ENCODE measurements around the gene ZNF230.
A peak's percentile ranks its signal among the peaks of the same experiment; 100 is the strongest.

The ZNF230 gene

GRCh38 chr19:43966079-43966694 lies 36.6 kb upstream of the ZNF230 start (continued):
- TF ChIP-seq ZNF148 (tag by site-specific recombination; IDR thresholded peaks at IDR 0.05; ENCODE audit: borderline replicate concordance) (no peak), ZNF274 (IDR thresholded peaks at IDR 0.05; ENCODE audit: low read length) (no peak), ZNF274 (tag by site-specific recombination; IDR thresholded peaks at IDR 0.05; ENCODE audit: borderline replicate concordance) (peak; percentile 71; the same call in 1 of the 2 replicates), ZNF394 (tag by site-specific recombination; IDR thresholded peaks at IDR 0.05; ENCODE audit: borderline replicate concordance) (no peak)

- CTCF ChIA-PET: interaction anchor here (0.9 kb wide), 1 partner anchor 192 kb away, joined by 5 read pairs; no protein-coding TSS in a partner anchor
- no peak overlapping the region for H3K27ac ChIP-seq (ENCODE audit: extremely low read depth, low read depth, low read length)
- H3K4me3 ChIP-seq (ENCODE audit: low read depth, low read length): no peak overlapping the region
- no peak for TF ChIP-seq ZNF580 (tag by site-specific recombination; IDR thresholded peaks at IDR 0.05)
- TF ChIP-seq ATF2 (tag by site-specific recombination; IDR thresholded peaks at IDR 0.05; ENCODE audit: low read depth): peak; percentile 86
- peaks cover 0 to 18% of the 10 kb centered on the region in 2 experiments; a peak in 2 of 3 replicates for H3K36me3 ChIP-seq (ENCODE audit: control insufficient read depth in 2 of 2, insufficient read depth in 1 of 2, low read length in 2 of 2)
- H3K4me1 ChIP-seq (ENCODE audit: control insufficient read depth, insufficient read depth, low read length): no peaks in the 10 kb centered on the region
- peaks cover 49% of the 10 kb centered on the region for H3K9me3 ChIP-seq (ENCODE audit: control insufficient read depth, insufficient read depth, low read depth, low read length)
- POLR2A ChIA-PET: interaction anchor here (0.8 kb wide), 1 partner anchor 188 kb away, joined by 3 read pairs; no protein-coding TSS in a partner anchor
These were observed 26.0 kb upstream of the ZNF230 start for GRCh38 chr19:43976732-43977131.

GRCh38 chr19:43983544-43983911 lies 19.2 kb upstream of the ZNF230 start:
- no peak overlapping the region for H3K4me3 ChIP-seq (ENCODE audit: low read depth, low read length)
- POLR2A ChIA-PET: interaction anchor here (1.2 kb wide), 1 partner anchor 20 kb away, joined by 3 read pairs; no protein-coding TSS in a partner anchor

More at GRCh38 chr19:43983544-43983911, 19.2 kb upstream of the ZNF230 start:
- TF ChIP-seq ZSCAN30 (tag by site-specific recombination; IDR thresholded peaks at IDR 0.05): no peak
- TF ChIP-seq ZNF529 (tag by site-specific recombination; IDR thresholded peaks at IDR 0.05; ENCODE audit: insufficient replicate concordance): no peak
- TF ChIP-seq ZNF837 (tag by site-specific recombination; IDR thresholded peaks at IDR 0.05): no peak
- TF ChIP-seq ZNF585B (tag by site-specific recombination; IDR thresholded peaks at IDR 0.05): no peak
- no peak for TF ChIP-seq ZBTB11 (tag by site-specific recombination; conservative IDR thresholded peaks at IDR 0.05; ENCODE audit: low read depth)
- no peak for TF ChIP-seq ZNF677 (tag by site-specific recombination; IDR thresholded peaks at IDR 0.05)
- TF ChIP-seq ZNF335 (tag by site-specific recombination; conservative IDR thresholded peaks at IDR 0.05): peak; percentile 93
- no peak for TF ChIP-seq ZNF610 (tag by site-specific recombination; IDR thresholded peaks at IDR 0.05; ENCODE audit: borderline replicate concordance)
- TF ChIP-seq ZNF510 (tag by site-specific recombination; IDR thresholded peaks at IDR 0.05; ENCODE audit: insufficient replicate concordance): peak; percentile 19
- TF ChIP-seq ZNF785 (tag by site-specific recombination; IDR thresholded peaks at IDR 0.05): peak; percentile 7; the same call in 1 of the 2 replicates
- no peak for TF ChIP-seq ZNF146 (tag by site-specific recombination; IDR thresholded peaks at IDR 0.05)
- no peak for TF ChIP-seq ZXDB (tag by site-specific recombination; IDR thresholded peaks at IDR 0.05)
- H3K9me3 ChIP-seq (ENCODE audit: control insufficient read depth, insufficient read depth, low read depth, low read length): peaks cover 30% of the 10 kb centered on the region
- CTCF ChIA-PET: interaction anchor here (1.0 kb wide), 1 partner anchor 48 kb away, joined by 3 read pairs; the partner anchor contains the start of gene ZNF45
- H3K36me3 ChIP-seq (ENCODE audit: control insufficient read depth in 2 of 2, insufficient read depth in 1 of 2, low read length in 2 of 2): peaks cover 8 to 44% of the 10 kb centered on the region in 2 experiments
- H3K27ac ChIP-seq (ENCODE audit: extremely low read depth, low read depth, low read length): peak overlapping the region; percentile 12; the same call in 1 of the 2 replicates
- H3K4me1 ChIP-seq (ENCODE audit: control insufficient read depth, insufficient read depth, low read length): peaks cover 15% of the 10 kb centered on the region
